Measurements from ENCODE around the gene PANK3.
A peak's percentile ranks its signal among the peaks of the same experiment; 100 is the strongest.
"Not testable (repeated sequence)": the region's sequence is repeated elsewhere in the genome, so short reads cannot be mapped to it uniquely, and the experiment has no call there.

The PANK3 gene

DNA sequence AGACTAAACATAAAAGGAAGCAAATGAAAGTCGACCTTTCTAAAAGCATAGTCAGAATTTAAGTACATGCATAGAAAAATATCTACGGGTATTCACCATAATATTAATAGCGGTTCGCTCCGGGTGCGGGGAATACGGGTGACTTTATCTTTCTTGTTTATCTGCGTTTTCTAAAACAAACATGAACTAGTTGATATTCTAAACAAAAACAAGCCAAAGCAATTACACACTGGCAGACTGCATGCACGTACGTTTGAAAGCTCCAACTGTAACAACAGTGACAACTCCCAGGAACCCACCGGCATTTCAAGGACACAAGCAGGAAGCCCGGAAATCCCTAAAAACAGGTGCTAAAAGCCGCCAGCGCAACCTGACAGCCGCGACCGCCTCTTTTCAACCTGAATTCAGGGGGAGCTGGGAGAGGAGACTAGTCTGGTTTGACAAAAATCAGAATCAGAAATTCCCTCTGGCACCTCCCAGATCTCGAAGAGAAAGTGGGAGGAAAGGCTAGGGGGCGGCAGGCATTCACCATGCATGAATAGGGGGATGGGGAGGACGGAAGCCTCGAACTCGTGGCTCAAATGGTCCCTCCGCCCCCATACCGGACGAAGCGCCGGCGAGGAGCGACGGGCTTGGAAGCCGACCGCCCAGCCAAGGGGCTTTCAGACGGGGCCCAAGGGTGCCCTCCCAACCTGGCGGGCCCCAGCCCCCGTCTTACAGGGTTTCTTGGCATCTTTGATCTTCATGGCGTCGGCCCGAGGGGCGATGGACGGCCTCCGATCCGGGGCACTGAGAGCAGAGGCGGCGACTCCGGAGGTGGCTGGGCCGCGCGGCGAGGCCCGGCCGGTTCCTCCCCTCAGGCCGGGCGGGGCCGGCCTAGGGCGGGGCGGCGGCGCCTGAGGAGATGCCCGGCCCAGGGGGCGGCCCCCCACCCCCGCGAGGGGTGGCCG lies at the start of gene PANK3:
Gene PANK3 (minus strand): TSS at position 831 of the 950 bp plus-strand sequence. CDS start 85 bp downstream, at position 746.
- peak; percentile 81 for DNase-seq

DNA sequence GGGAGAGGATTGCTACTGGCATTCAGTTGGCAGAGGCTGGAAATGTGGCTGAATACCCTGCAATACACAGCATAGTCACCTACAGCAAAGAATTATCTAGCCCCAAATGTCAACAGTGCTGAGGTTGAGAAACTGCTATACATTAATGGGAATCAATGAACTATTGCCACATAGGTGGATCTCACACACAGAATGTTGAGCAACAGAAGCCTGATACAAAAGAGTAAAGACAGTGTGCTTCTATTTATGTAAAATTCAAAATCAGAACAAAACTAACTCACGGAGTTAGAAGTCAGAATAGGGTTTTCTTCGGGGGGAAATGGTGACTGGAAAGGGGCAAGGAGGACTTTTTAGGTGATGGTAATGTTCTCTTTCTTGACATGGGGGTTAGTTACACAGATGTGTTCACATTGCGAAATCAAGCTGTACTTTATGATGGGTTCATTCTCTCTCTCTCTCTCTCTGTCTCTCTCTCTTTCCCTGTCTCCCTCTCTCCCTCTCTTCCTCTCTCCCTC lies 45.7 kb upstream of the PANK3 start:
- DNase-seq: no peak

DNA sequence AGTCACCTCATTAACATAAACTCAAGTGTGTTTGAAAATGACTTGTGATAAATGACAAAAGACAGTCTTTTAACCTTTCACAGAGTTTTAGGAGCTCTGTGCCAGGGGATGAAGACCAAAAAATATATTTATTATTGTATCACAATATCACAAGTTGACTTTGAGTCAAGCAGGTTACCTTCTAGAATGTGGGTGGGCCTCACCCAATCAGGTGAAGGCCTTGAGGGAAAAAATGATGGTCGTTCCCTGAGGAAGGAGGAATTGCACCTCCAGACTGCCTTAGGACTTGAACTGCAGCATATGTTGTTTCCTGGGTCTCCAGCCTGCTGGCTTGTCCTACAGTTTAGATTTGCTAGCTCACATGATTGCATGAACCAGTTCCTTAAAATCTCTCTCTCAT lies 41.6 kb upstream of the PANK3 start:
- DNase-seq: no peak

DNA sequence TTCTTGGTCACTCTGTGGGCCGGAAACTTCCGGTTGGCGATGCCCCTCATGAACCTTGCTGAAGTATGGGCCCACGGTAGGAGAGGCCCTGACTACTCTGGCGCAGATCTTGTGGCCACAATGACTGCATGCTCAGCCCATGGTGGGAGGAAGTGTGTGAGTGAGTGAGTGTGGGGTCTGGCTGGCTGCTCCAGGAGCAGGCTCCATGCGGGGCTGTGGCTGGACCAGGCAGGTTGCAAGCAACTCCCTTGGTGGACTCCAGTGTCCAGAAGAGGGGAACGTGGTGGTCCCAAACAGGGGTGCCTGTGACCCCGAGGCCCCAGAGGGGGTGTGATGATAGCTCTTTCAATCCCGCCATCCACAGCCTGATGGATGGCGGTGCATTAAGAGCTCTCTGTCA lies 35.5 kb upstream of the PANK3 start:
- no peak for DNase-seq

DNA sequence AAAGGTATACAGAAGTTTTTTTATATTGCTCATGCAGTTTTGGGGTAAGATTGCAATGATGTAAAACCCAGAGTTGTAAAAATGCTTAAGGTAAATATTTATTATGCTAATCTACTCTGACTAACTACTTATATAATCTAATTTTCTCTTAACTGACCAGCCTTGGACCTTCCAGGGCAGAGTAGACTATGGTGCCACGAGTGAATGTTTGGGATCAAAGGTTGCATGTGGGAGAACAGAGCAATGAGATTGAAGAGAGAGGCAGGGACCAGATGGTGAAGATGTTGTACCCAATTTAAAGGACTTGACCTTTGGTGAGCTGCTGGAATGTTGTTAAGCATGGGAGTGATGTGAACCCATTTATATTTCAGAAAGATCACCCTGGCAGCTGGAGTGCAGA lies 34.8 kb upstream of the PANK3 start:
- DNase-seq: no peak

DNA sequence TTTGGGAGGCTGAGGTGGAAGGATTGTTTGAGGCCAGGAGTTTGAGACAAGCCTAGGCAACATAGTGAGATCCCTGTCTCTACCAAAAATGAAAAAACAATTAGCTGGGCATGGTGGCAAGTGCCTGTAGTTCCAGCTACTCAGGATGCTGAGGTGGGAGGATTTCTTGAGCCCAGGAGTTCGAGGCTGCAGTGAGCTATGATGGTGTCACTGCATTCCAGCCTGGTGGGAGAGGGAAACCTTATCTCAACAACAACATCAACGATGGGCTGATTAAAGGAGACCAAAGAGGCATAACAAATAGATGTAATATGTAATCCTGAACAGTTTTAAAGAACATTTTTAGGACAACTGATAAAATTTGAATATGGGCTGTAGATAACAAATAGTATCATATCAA lies 34.2 kb upstream of the PANK3 start:
- no peak for DNase-seq

DNA sequence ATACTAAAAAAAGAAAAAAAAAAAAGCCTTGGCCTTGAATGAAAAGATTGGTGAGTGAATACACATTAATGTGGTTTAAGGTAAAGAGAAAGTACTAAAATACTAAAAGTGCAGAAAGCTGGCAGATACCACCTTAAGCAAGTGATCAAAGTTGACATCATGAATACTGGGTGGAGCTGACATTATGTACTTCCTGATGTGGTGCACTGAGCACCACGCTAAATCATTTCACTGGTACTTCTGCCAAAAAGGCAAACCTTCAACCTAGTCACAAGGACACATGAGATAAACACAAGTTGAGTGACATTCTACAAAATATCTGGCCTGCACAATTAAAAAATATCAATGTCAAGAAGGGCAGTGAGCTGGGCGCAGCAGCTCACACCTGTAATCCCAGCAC lies 33.8 kb upstream of the PANK3 start:
- no peak for DNase-seq

DNA sequence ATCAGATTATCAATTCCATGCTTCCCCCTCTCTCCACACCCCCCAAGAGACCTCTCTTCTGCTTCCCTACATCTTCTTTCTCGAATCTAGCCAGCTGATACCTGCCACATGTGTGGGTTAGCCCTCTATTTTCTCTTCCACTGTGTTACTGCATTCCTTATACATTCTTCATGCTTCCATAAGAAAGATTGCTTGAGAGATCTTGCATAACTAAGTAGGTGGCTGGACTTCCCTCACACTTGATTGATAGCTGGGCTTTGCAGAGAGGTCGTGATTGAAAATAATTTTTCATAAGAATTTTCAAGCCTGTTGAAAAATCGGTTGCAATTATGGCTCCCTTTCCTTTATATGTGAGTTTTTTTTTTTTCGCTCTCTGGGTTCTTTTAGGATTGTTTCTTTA lies 33.0 kb upstream of the PANK3 start:
- no peak for DNase-seq

DNA sequence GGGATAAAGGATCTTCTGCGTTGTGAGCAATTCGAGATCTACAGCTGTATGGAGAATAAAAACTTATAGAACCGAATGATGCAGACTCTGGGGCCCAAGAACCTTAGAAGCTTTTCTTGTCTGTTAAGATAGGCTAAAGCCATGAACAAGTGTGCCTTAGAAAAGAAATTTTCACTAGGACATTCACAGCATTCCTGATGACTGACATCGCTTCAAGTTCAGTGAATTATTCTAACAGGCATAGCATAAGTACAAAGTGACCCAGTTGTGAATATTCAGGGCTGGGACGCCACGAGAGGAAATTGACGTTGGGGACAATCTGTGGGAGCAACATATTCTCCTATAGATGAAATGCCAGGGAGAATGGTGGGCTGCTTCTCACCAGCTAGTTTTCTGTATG lies 32.0 kb upstream of the PANK3 start:
- DNase-seq: no peak

DNA sequence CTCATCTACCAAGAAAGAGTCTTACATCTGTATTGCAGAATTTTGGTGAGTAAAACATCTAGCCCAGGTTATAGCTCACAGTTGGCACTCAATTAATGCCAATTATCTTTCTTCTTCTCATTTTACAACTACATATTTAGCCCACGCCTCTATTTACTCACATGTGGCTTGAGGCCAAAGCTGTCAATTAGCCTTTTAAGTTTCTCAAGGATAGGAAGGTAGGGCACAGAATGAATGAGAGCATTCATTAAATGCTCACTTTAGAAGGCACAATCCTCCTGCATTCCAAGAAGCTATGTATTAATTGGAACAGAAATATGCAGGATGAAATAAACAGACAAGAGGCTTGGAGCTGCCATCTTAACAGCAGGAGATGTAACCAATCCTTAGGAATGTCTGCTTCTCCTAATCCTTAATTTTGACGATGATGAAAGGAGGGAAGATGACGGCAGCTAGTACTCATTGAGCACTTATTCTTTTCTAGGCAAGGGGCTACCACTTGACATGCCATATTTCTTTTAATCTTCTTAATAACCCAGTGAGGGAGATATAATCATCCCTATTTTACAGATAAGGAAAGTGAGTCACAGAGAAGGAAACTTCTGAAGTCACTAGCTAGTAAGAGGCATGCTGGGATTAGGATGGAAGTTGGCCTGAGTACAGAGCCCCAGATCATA lies 30.8 kb upstream of the PANK3 start:
- DNase-seq: no peak

DNA sequence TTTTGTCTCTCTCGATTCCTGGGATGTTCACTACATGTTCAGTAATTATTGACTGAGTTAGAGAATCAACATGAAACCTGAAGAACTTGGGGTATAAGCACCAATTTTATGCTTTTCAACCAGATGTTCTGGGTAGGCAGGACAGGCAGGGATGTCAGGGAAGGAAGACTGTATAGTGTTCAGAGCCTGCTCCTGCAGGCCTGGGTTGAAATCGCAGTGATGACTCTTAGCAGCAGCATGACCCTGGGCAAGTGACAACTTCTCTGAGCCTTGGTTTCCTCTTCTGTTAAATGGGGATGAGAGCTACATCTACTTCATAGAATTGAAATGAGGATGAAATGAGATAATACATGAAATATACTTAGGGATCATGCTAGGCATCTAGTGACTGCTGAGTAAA lies 29.7 kb upstream of the PANK3 start:
- no peak for DNase-seq

DNA sequence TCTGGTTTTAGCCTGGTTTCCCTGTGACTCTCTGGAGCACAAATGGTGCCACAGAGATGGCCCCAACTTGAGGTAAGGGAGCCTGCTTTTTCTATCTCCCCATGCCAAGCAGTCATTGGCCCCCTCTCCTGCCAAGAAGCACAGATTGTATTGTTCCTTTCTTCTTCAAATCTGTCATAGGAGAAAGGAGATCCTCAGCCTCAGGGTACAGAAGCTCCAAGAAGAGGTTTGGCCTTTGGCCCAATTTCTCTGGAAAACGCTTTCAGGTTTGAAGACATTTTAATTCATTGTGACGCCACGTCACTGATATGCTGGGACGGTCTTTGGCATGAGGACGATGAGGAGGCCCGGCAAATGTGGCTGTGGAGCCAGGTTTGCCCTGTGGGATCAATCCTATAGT lies 29.2 kb upstream of the PANK3 start:
- DNase-seq: no peak

DNA sequence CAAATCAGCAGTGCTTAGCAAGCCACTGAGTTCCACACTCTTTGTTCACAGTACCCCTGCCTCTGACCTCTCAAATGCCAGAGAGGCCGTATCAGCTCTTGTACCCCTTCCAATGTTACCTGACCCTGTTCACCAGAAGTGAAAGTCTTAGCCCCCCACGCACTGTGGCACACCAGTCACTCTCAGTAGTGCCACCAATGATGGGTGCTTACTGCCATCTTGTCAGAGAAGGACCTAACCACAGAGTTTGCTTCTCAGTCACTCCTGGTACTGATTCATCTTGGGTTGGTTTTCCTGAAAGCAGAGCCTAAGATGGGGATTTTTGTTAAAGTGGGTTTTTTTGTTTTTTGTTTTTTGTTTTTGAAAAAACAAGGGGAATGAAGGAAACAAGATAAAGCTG lies 28.8 kb upstream of the PANK3 start:
- no peak for DNase-seq

DNA sequence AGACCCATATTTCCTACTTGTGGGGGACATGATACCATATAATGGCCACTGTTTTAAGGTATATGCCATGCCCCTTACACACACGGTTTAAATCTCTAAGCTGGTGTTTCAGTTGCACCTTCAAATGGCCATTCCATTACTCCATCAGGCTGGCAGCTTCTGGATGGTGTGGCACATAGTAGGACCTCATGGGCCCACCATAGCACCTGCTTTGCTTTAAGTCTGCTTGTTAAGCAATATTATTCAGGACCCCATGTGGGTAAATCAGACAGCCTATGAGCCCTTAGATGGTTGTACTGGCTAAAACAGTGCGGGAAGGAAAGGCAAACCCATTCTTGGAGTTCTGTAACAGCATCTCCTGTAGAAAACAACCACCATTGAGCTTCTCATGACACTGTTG lies 27.4 kb upstream of the PANK3 start:
- no peak for DNase-seq

DNA sequence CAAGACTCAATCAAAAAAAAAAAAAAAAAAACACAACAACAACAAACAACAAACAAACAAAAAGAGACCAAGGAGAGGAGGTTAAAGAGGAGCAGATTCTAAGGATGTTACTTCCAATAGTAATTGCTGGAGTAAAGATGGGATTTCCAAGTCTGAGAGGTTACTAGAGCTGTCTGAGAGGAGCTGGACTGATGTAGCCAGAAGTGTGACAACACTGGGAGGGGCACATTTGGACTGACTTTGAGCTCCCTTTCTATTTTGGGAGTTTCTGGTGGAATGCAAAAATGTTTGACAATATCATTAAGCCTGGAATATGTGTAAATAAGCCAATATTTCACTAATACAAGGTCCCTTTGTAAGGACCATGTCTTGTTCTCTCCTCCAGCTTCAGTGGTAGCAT lies 25.3 kb upstream of the PANK3 start:
- no peak for DNase-seq

DNA sequence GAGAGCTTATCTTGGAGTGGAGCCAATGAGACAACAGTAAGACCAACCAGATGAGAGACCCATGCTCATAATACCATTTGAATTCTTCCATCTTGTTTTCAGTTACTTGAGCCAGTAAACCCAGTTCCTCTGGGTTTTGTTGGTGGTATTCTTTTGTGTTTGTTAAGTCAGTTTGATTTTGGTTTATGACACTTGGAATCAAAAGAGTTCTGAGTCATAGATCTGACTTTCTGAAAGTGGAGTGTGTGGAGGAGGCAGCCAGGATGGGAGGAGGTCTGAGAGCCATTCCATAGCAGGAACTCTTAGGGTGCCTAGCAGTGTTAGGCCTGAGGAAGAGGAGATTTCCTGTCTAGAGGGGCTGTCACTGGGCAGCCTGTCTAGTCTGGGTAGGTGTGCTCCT lies 24.6 kb upstream of the PANK3 start:
- no peak for DNase-seq

DNA sequence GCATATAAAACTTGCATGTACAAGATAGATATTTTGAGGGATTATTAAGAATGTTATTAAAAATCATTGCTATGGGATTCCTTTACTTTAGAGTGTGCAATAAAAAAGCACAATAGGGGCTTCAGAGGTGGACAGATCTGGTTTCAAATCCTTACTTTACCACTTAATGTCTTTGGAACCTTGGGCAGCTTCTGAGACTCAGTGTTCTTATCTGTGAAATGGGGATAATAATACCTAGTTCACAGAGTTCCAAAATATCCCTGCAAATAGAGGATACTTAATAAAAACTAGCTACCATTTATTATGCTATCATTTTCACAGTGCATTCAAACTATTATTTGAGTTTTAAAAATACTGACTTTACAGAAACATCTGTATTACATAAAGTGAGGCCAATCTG lies 23.3 kb upstream of the PANK3 start:
- DNase-seq: no peak

DNA sequence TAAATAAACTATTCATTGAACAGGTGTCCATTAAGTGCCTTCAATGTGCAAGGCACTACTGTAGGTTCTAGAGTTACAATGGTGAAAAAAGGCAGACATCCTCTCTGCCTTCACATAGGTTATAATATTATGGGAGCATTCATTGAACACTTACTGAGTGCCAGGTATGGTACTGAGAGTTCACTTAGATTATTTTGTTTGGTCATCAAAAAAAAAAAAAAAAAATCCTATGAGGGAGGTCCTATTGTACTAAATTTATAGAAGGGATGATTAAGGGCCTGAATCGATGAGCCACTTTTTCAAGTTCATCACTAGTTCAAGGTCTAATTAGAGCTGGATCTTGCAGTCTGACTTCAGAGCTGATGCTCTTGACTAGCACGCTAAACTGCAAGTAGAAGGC lies 22.8 kb upstream of the PANK3 start:
- no peak for DNase-seq

DNA sequence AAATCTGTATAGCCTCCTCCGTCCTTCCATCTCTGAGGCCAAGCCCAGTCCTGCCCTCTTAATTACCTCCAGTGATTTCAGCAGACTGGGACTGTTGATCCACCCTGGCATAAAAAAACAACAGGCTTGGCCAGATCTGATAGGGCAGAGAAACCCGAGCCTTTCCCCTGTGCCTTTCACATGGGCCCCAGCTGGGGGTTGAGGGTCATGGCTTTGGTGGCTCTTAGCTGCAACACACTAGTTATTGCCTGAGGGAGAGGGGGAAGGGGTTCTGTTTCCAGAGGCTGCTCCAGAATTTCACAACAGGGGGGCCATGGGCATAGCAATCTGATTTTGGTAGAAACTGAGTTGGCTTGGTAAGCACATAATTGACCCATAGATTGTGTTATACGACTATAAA lies 21.2 kb upstream of the PANK3 start:
- no peak for DNase-seq

DNA sequence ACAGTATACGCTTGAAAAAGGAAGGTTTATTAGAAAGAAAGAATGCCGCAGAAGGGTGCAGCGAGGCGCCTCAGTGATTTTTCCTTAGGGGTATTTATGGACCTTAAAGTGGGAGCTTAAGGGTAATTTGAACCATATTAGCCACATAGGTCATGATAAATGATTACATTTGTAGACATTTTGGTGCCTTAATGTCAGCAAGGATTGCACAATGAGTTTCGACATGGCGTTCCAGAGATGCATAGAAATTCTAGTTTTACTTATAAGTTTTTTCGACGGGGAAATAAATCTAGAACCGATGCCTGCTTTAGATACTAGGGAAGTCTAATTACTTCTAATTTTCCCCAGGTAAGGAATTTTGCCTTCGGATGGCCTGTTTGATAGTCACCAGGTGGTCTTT lies 20.7 kb upstream of the PANK3 start:
- no peak for DNase-seq

DNA sequence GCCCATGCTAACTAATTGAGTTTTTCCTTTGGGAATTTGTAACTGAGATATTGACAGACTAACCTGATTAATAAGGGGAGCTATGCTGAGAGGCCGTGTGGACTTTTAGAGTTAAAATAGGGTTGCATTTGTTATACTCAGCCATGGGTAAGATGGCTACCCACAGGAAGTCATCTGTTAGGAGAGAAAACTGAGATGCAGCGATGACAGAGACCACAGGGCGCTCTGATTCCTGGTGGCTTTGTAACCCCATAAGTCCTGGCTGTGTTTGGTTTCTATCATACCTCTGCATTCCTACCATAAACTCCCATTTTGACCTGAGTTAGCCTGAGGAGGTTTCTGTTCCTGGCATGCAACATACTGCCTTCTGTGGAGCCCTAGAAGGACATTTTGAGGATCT lies 19.5 kb upstream of the PANK3 start:
- no peak for DNase-seq

DNA sequence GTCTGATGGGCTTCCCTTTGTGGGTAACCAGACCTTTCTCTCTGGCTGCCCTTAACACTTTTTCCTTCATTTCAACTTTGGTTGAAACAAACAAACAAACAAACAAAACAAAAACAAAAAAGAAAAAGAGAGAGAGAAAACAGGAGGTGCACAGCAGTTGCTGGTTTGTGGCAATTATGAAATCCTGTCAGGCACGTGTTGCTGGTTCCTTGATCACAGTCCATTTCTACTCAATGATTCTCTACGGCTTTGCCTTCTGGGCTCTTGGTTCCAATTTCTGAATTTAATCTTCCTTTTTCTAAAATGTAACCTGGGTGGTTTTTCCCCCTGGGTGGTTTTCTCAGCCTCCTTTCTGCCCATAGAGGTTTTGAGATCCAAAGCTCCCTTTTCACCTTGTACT lies 17.8 kb upstream of the PANK3 start:
- DNase-seq: no peak

DNA sequence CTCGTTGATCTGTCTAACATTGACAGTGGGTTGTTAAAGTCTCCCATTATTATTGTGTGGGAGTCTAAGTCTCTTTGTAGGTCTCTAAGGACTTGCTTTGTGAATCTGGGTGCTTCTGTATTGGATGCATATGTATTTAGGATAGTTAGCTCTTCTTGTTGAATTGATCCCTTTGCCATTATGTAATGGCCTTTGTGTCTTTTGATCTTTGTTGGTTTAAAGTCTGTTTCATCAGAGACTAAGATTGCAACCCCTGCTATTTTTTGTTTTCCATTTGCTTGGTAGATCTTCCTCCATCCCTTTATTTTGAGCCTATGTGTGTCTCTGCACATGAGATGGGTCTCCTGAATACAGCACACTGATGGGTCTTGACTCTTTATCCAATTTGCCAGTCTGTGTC lies 17.0 kb upstream of the PANK3 start:
- DNase-seq: not testable (repeated sequence)

DNA sequence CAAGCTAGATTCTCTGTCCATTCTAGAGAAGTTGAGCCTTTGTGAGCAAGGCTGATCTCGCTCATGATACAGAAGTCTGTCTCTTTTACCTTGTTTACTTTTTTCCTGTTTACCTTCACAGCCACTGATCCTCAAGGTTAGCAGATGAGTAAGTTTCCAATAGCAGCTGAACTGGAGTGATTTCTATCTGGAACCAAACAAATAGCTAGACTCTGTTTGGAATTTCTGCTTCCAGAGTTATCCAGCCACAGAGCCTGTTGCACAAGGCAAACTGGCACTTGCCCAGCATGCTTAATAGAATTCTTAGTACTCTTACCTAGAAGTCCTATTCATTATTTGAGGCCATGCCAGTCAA lies 12.8 kb upstream of the PANK3 start:
- DNase-seq: no peak

All from RPMI8226 (cell line).